ENCODE data around the gene KLF3.

Gene KLF3

GRCh38 chr4:38703635-38704034 is 39.6 kb downstream of the KLF3 start:
- H3K36me3 ChIP-seq, result peaks cover 24% of the 10 kb centered on the region
- no peaks in the 10 kb centered on the region for H3K9me3 ChIP-seq
- H3K27me3 ChIP-seq, result peaks cover 7% of the 10 kb centered on the region
- no peak for TF ChIP-seq CTCF (IDR thresholded peaks at IDR 0.05)
- H3K4me1 ChIP-seq (ENCODE audit: control insufficient read depth in 1 of 2, insufficient read depth in 1 of 2, low read depth in 1 of 2, low read length in 1 of 2), result no peaks in the 10 kb centered on the region
- H3K4me3 ChIP-seq (ENCODE audit: low read depth in 1 of 2, low read length in 1 of 2), result no peak overlapping the region
- no peak overlapping the region for H3K27ac ChIP-seq

- Histone ChIP-seq H3K4me1 (ENCODE audit: control insufficient read depth in 1 of 2, insufficient read depth in 1 of 2, low read depth in 1 of 2, low read length in 1 of 2) (no peaks in the 10 kb centered on the region), H3K27ac (no peak overlapping the region), H3K9me3 (no peaks in the 10 kb centered on the region), H3K36me3 (peaks cover 15% of the 10 kb centered on the region), H3K4me3 (ENCODE audit: low read depth in 1 of 2, low read length in 1 of 2) (no peak overlapping the region), H3K27me3 (peaks cover 7% of the 10 kb centered on the region)
- no peak for TF ChIP-seq CTCF (IDR thresholded peaks at IDR 0.05)
Measured at GRCh38 chr4:38704622-38705154, 40.7 kb downstream of the KLF3 start.

- Histone ChIP-seq H3K36me3 (no peaks in the 10 kb centered on the region), H3K4me1 (ENCODE audit: control insufficient read depth in 1 of 2, insufficient read depth in 1 of 2, low read depth in 1 of 2, low read length in 1 of 2) (no peaks in the 10 kb centered on the region), H3K9me3 (no peaks in the 10 kb centered on the region), H3K27ac (no peak overlapping the region), H3K4me3 (ENCODE audit: low read depth in 1 of 2, low read length in 1 of 2) (no peak overlapping the region), H3K27me3 (peaks cover 7% of the 10 kb centered on the region)
- TF ChIP-seq CTCF (IDR thresholded peaks at IDR 0.05), result no peak
Measured at GRCh38 chr4:38706301-38706700, 42.3 kb downstream of the KLF3 start.

- Histone ChIP-seq H3K9me3 (no peaks in the 10 kb centered on the region), H3K27me3 (no peaks in the 10 kb centered on the region), H3K27ac (no peak overlapping the region), H3K4me1 (ENCODE audit: control insufficient read depth in 1 of 2, insufficient read depth in 1 of 2, low read depth in 1 of 2, low read length in 1 of 2) (no peaks in the 10 kb centered on the region), H3K36me3 (no peaks in the 10 kb centered on the region), H3K4me3 (ENCODE audit: low read depth in 1 of 2, low read length in 1 of 2) (no peak overlapping the region)
- no peak for TF ChIP-seq CTCF (IDR thresholded peaks at IDR 0.05)
Measured at GRCh38 chr4:38710053-38710452, 46.1 kb downstream of the KLF3 start.

GRCh38 chr4:38711066-38711465 is 47.1 kb downstream of the KLF3 start:
- Histone ChIP-seq H3K4me3 (ENCODE audit: low read depth in 1 of 2, low read length in 1 of 2) (no peak overlapping the region), H3K27ac (no peak overlapping the region), H3K27me3 (no peaks in the 10 kb centered on the region), H3K36me3 (no peaks in the 10 kb centered on the region), H3K9me3 (no peaks in the 10 kb centered on the region), H3K4me1 (ENCODE audit: control insufficient read depth in 1 of 2, insufficient read depth in 1 of 2, low read depth in 1 of 2, low read length in 1 of 2) (no peaks in the 10 kb centered on the region)
- TF ChIP-seq CTCF (IDR thresholded peaks at IDR 0.05), result no peak

GRCh38 chr4:38715050-38715449 is 51.1 kb downstream of the KLF3 start:
- Histone ChIP-seq H3K27ac (no peak overlapping the region), H3K4me1 (ENCODE audit: control insufficient read depth in 1 of 2, insufficient read depth in 1 of 2, low read depth in 1 of 2, low read length in 1 of 2) (no peaks in the 10 kb centered on the region)
- no peak for TF ChIP-seq CTCF (IDR thresholded peaks at IDR 0.05)

More at GRCh38 chr4:38715050-38715449, 51.1 kb downstream of the KLF3 start:
- H3K9me3 ChIP-seq, result no peaks in the 10 kb centered on the region
- no peak overlapping the region for H3K4me3 ChIP-seq (ENCODE audit: low read depth in 1 of 2, low read length in 1 of 2)
- no peaks in the 10 kb centered on the region for H3K36me3 ChIP-seq
- H3K27me3 ChIP-seq, result no peaks in the 10 kb centered on the region
